Activated gamma-delta T cell (primary cell): ENCODE data around the gene GOLIM4.

ENCODE experiments used
- DNase-seq: peaks from one replicate; lab custom pipeline; 2025; lab: John Stamatoyannopoulos, UW

The GOLIM4 gene

DNA sequence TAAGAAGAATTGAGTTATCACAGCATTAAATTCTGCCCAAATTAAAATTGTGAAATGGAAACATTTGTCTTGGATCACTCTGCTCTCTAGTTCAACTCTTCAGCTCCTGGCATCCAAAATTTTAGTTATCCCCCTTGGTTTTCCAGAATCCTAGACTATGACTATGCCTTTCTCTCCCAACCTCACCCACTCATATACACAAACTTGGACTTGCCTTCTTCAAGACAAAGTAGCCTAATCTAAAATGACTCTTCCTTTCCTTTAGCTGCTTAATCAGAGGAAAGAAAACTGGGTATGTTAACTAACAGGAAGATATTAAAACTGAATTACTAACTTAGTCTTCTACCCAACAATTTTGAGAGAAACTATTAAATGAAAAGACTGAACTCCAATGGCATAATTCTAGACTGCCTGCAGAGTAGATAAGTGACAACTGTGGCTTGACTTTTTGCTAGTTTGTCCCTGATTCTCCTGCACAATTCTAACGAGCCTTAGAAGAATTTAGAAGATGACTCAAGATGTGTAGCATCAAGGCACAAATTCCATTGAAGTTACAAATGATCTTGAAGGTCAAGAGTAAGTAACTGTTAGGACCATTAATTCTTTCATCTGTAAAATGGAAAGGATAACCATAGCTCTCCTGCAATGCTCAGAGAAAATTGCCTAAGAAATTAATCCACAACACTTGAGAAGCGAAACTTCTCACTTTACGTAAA lies 5.2 kb upstream of the GOLIM4 start:
- DNase-seq, result no peak

DNA sequence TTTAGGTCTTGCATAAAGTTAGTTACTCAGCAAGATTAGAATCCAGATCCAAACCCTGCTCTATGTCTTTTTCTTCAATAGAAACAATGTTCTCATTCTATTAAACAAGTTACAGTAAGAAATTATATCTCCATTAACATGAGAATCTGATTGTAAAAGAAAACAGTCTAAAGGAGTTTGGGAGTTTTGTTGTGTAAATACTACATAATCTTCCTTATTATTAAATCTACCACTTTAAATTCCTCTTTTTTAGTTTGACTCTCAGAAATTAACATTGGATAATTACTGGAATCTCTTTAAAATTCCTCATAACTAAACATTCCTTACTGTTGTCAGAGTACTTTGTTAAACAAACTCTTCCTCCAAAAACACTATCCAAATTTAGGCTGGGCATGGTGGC lies 1.7 kb upstream of the GOLIM4 start:
- DNase-seq, result no peak

DNA sequence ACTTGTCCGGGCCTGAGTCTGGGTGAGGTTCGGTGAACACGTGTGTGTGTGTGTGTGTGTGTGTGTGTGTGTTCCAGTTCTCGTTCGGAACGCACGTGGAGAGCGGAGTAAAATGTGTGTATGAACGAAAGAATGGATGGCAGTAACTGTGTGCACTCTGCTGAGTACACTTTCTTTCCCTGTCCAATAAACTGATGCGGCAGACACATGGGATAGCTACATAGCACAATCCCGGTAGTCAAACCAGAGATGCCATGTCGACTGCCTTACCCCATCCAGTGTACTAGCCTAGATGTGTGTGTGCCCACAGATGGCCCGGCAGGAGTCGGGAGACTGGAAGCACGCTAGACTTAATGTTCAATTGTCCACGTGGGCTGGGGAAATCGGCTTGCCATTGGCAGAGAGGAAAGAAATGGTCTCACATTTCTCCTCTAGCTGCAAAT lies 507 bp upstream of the GOLIM4 start:
- DNase-seq, result no peak

DNA sequence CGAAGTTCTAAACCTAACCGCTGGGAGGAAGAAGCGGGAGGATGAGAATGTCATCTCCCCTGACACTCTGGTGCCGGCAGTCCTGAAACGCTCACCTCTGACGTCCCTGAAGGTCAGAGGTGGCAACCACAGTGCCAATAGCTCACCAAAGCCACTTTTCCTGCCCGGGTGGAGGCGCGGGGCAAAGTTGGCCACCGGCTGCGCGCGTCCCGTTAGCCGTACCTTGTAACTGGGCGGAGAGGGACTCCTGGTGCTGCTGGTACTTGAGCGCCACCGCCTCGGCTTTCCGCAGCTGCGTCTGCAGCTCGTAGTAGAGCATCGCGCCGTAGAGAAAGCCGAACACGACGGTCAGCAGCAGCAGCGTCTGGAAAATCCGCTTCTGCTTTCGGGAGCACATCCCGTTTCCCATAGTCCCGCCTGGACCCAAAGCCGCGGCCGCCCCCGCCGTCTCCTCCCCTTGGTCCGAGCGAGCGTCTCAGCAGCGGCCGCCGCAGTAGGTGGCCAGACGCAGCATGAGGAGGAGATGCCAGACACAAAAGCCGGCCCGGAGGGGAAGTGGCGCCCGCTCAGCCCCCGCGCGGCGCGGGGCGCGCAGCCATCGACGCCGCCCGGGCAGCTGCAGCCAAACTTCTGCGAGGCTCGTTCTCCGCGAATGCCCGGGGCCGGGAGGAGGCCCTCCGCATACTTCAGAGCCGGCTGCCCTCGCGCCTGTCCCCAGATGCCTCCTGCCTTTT lies 680 bp downstream of the GOLIM4 start:
- DNase-seq, result peak; percentile 20

DNA sequence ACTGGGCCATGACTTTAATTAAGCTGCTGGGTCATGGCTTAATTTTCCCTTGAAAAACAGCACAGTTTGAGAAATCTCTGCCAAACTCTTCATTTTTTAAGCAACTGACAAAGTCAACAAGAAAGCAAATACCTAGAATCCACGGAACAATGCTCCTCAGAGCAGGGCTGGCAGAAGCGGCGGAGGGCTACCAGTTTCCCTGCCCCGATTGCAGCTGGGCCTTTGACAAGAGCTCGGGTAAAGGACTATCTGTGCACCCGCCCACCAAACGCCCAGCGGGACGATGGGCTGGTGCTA lies 1.2 kb downstream of the GOLIM4 start:
- no peak for DNase-seq

DNA sequence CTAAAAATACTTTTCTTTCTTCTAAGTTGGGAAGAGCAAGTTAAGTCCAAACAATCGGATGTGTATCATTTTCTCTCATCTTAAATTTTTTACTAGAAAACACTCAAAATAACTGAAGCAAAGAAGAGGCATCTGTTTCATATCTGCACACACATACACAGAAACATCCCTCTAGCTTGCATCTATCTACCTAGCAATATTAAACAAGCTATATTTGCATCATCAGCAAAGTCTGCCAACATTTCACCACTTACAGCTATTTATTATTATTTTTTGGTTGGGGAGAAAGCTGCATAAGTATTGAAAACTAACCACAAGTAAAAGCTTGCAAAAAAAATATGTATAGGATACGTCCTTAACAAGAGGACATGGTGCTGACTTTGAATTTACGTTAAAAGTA lies 1.9 kb downstream of the GOLIM4 start:
- DNase-seq, result no peak

DNA sequence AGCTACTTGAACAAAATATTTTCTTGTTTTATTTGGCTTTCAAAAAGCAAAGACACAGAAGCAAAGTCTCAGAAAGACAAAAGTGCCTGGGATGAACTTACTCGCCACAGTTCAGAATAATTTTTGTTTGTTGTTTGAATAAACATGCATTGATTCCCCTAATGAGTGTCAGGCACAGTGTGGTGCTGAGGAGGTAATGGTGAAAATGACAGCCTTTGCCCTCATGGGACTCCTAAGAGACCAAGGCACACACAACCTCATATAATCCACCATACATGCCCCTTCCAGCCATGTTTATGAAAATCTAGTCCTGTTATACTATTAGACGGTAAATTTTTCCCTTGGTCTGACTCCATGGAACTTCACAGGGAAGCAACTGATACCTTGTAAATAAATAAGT lies 2.5 kb downstream of the GOLIM4 start:
- DNase-seq, result no peak

DNA sequence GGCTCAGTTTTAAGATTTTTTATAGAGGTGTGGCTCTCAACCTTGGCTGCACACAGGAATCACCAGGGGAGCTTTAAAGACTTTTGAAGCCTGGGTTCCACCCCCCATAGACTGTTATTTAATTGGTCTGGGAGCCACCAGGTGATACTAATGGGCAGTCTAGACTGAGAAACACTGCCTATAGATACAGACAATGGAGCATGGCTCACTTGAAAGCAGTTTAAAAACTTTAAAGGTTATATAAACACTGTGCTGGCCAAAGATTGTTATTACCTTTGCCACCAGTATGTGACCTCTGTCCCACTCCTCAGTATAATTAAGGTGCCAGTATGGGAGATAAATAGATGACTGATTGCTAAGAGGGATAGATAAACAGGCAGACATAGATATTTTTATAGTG lies 3.8 kb downstream of the GOLIM4 start:
- DNase-seq, result no peak

DNA sequence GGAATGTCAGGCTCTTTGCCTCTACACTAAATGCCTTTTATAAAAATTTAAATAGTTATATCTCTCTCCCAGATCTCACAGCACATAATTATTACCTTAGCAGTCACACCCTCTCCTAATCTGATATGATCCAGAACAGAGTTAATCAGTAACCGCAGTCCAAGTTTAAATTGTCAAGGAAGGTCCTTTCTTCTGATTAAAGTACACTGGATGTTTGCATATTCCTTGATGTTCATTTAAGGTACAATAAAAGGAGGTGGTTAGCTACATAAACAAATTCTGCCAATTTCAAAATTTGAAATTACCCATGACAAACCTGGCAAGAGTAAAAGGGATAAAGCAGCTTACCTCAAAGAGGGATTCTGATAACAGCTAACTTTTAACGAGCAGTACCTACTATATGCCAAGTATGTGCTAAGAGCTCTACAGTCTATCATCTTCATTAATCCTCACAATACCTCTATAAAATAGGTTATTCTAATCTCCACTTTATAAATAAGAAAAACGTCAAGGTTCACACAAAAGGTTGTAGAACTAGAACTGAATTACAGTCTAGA lies 4.3 kb downstream of the GOLIM4 start:
- no peak for DNase-seq

DNA sequence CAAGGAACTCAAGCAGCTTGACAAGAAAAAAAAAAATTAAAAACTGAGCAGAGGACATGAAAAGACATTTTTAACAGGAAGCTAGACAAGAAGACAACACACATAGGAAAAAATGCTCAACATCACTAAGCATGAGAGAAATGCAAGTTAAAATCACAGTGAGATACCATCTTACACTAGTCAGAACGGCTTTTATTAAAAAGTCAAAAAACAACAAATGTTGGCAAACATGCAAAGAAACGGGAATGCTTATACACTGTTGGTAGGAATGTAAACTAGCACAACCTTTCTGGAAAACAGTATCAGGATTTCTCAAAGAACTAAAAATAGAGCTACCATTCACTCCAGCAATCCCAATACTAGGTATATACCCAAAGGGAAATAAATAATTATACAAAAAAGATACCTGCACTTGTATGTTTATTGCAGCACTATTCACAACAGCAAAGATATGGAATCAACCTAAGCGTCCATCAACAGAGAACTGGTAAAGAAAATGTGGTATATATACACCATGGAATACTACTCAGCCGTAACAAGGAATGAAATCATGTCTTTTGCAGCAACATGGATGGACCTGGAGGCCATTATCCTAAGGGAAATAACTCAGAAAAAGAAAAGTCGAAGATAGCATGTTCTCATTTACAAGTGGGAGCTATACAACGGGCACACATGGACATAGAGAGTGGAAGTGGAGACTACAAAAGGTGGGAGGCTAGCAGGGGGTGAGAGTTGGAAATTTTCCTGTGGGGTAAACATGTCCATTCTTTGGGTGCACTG lies 5.2 kb downstream of the GOLIM4 start:
- no peak for DNase-seq

DNA sequence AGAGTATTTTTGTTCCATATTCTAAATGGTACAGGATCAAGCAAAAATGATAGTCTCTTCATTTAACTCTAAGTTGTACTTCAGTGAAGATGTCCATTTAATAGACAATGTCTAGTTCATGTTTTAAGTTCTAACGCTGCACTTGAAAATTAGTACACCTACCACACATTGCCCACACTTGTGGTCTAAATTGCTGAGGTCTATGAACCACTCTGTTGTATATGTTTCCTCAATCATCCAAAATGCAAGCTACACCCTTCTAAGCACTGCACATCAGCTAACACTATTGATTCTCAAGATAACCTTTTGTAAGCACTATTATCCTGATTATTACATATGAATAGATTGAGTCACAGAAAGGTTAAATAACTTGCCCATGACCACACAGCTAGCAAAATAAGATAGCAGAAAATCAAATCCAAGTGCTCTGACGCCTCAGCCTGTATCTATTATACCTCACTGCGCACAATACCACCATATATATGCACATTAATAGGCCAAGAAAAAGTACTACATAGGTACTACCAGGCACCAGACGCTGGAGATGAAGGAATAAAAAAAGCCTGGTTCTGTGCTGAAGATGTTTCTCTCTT lies 6.4 kb downstream of the GOLIM4 start:
- DNase-seq, result no peak

DNA sequence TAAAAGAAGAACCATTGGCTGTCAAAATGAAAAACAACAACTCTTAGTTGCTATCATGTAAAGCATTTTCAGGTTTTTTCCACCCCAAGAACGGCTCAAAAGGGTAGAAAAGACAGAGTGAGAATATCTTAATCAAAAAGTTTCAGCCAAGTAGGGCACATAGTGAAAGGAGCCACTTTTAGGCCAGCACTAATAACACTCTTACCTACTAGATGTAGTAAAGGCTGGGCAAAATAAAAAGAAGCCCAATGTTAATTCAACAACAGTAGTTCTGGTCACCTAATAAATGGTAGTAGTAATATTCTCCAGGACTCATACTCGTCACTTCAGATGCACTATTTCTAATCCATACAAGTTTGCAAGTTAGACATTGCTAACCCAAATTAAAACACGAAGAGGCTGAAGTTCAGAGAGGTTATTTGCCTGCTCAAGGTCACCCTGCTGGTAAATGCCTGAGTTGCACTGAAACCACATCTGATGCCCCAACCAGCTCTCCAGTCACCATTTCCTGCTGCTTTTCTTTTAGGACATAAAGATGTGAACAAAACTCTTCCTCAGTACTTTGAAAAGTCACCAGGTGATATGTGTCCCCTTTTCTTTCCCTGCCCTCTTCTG lies 7.5 kb downstream of the GOLIM4 start:
- no peak for DNase-seq

DNA sequence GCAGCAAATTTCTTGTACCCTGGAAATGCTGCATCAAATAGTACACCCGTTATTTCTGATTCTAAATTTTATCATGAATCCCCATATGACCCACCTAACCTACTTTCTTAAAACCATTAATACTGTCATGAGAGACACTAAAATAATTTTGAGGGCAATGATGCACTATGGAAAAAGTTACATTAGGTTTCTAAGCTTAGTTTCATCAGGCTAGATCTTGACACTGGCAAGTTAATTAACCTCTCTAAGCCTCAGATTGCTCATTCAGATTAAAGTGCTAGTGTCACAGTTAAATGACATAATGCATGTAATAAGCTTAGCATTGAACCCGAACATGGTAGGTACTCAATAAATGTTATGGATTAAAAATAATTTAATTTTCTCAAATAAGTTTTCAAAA lies 8.2 kb downstream of the GOLIM4 start:
- no peak for DNase-seq

DNA sequence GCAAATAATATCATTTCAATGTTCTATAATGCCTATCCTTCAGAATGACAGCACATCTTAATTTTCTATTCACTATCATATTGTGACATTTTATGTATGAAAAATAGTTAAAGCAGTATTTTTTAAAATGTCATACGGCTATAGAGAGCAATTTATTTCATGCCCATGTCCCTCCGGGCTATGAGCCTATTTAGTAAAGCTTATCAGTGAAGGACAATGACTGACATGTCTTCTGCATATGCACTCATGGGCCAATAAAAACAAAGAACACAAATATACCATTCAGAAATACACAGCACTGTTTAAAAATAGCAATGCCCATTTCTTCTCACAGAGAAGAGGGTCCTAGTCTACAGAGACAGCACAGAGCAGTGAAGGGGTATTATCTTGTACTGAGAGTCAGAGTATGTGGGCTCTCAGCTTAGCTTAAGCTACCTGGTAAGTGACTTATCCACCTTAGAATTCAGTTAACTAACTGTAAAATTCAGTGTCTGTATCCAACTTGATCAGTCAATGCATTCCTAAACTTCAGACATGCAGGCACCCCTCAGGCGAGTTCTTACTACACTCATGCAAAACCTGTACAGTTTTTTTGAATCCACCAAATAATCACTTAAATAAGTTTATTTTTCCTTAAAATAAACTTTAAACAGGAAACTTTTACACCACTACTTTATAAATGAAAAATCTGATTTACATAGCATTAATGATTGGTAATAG lies 9.0 kb downstream of the GOLIM4 start:
- DNase-seq, result no peak

DNA sequence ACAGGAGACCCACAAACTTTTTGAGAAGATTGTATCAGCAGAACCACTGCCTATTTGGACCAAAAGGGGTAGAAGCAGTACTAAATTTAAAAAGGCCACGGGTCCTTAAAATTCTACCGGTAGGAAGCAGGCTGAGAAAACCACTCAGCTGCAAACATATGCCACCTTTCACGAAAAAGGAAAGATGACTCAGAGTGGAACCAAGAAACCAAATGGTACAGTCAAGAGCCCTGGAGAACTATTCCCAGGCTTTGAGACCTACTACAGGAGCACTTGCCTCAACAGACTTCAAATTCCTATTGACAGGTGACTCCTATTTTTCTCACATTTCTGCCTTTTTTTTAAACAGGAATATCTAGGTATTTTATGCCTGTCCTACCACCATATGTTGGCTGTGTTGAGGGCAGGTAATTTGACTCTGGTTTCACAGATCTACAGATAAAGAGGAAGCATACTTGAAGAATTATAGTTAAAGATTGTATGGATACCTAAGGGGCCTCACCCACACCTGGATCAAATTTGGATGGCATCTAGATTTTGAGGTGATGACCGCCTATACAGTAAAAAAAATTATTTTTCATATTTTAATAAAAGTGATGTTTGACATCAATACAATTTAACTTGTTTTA lies 10.1 kb downstream of the GOLIM4 start:
- no peak for DNase-seq

DNA sequence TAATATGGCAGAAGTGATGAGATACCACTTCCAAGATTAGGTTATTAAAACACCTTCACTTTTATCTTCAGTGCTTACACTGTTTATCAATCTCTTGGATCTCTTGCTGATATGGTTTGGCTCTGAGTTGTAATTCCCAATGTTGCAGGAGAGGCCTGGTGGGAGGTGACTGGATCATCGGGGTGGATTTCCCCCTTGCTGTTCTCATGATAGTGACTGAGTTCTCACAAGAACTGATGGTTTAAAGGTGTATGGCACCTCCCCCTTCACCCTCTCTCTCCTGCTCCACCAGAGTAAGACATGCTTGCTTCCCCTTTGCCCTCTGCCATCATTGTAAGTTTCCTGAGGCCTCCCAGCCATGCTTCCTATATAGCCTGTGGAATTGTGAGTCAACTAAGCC lies 11.8 kb downstream of the GOLIM4 start:
- DNase-seq, result no peak

DNA sequence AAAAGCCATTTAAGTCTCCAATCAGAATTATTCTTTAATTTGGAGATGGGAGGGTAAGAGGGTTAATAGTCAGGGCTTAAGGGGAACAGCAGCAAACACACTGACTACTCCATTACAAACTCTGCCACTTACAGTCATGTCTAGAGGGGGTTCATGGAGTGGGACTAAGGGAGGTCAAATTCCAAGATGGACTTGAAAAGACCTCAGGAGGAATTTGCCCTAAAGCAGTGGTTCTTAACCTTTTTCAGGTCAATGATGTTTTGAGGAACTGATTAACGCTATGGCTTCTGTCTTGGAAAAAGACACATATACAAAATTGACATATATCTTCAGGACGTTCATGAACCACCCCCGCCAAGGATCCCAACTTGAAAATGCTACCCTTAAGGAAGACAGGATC lies 13.9 kb downstream of the GOLIM4 start:
- DNase-seq, result no peak

DNA sequence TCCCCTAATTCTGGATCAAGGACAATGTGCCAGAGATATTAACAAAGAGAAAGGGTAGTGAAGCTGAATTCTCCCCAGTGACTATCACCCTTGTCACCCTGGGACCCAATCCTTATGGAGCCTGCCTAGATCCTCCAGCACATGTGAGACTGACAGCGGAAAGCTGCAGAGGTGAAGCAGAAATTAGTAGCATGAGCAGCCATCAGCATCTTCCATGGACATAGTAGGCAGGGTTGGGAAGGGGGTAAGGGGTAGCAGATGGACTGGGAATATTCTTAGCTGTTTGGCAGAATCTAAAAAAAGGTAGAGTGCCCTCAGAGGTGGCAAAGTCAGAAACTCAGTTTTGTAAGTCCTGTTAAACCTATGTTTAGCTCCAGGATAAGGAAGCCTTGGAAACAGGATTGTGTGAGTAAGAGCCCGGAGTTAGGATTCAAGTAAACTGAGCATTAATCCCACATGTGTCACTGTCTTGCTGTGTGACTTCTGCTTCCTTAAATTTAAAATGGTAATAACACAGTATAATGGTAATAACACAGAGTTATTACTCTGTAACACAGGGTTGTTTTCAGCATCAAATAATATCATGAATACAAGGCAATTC lies 14.5 kb downstream of the GOLIM4 start:
- no peak for DNase-seq

DNA sequence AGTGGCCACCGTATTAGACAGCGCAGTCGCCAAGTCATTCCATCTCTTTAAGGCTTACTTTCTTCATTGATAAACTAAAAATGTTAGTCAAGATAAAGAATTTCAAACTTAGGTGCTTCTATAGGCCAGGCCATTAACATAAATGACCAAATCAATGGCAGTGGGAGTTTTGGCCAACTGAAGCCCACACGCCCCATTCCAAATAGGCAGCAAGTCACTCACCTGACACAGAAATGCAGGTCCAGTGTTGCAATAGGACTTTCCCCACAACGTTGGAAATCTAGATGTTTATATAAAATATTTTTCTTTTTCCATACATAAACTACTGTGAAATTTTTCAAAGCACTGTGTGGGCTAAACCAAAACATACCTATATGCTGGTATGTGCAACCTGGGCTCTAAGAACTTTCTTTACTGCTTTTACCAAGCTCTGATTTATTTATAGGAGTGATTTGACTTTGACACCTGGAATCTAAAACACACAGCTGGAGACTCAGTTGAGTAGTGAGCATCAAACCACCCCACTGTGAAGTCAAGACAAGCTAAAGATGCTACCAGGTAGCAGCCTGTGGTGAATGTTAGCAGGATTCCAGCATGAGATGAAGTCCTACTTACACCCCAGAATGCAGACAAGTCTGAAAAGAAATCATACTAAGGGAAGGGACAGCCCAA lies 15.1 kb downstream of the GOLIM4 start:
- DNase-seq, result no peak

DNA sequence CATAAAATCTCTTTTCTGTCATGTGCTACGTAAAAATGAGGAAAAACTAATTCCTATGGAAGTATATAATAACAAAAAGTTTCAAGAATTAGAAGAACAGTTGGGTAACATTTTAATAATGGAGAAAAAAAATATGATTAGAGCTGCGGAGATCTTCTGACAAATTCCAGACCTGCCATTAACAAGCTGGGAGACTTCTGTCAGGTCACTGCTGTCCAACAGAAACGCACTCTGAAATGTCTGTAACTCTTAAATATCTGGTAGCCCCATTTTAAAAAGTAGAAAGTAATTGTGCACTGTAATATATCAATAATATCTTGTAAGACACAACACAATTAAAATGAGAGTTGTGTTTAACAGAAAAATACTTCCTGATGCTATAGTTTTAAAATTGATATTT lies 15.7 kb downstream of the GOLIM4 start:
- DNase-seq, result no peak
